GM12878 (cell line): ENCODE measurements around the gene PFN4.

Experiments
- CHD2 ChIP-seq: IDR thresholded peaks from 2 replicates; pipeline ENCODE4 v1.6.1; 2011; ENCODE audit warnings: low read depth, low read length, improper control_type of control experiment, borderline replicate concordance
- CTCF ChIP-seq, 3 experiments: IDR thresholded peaks in 2 of 3; conservative IDR thresholded peaks in 1 of 3; 2 replicates each; pipeline ENCODE4 v1.5.1; 2011; ENCODE audit warnings: low read depth in 3 of 3, low read length in 3 of 3, mild to moderate bottlenecking in 3 of 3, control low read depth in 2 of 3, moderate library complexity in 2 of 3, inconsistent platforms in 1 of 3, mixed read lengths in 1 of 3; ENCODE audit not compliant: control insufficient read depth in 2 of 3, insufficient read depth in 1 of 3; ENCODE audit errors: extremely low read depth in 1 of 3
- EP300 ChIP-seq, 2 experiments: fragments of 150-350 bp in 1 of 2; IDR thresholded peaks; 2 replicates each; pipeline ENCODE4 v1.6.1; 2011 to 2012; ENCODE audit warnings: low read depth in 2 of 2, low read length in 2 of 2, borderline replicate concordance in 1 of 2, improper control_type of control experiment in 1 of 2, inconsistent platforms in 1 of 2; ENCODE audit not compliant: control insufficient read depth in 1 of 2
- HDAC2 ChIP-seq: fragments of 200-600 bp; sonication (generic); IDR thresholded peaks from 2 replicates; pipeline ENCODE4 v1.6.1; 2017
- LARP7 ChIP-seq: fragments of 450-650 bp; IDR thresholded peaks from 2 replicates; pipeline ENCODE4 v1.6.1; 2017; ENCODE audit warnings: mild to moderate bottlenecking
- MEF2A ChIP-seq: IDR thresholded peaks from 2 replicates; pipeline ENCODE4 v1.6.1; 2011; ENCODE audit warnings: low read depth, mild to moderate bottlenecking, low read length, moderate library complexity; ENCODE audit not compliant: insufficient read depth
- POLR2AphosphoS2 ChIP-seq: IDR thresholded peaks from 2 replicates; pipeline ENCODE4 v1.6.1; 2011; ENCODE audit warnings: low read depth, mild to moderate bottlenecking, low read length, improper control_type of control experiment, moderate library complexity
- POLR2AphosphoS5 ChIP-seq: IDR thresholded peaks from 2 replicates; pipeline ENCODE4 v1.6.1; 2011; ENCODE audit warnings: mild to moderate bottlenecking, low read length, inconsistent platforms
- SP1 ChIP-seq: IDR thresholded peaks from one replicate; pipeline ENCODE4 v1.6.1; 2011; ENCODE audit warnings: low read depth, low read length
- USF2 ChIP-seq: IDR thresholded peaks from 2 replicates; pipeline ENCODE4 v1.6.1; 2011; ENCODE audit warnings: low read depth, low read length, improper control_type of control experiment, borderline replicate concordance
- YY1 ChIP-seq: IDR thresholded peaks from 2 replicates; pipeline ENCODE4 v1.6.1; 2011; ENCODE audit warnings: low read depth, mild to moderate bottlenecking, low read length
- ZNF274 ChIP-seq: IDR thresholded peaks from one replicate; pipeline ENCODE4 v1.8.0; 2011; ENCODE audit not compliant: insufficient read length, insufficient read depth
- TF ChIP-seq, protein P1 (sequence below): IDR thresholded peaks from 2 replicates; pipeline ENCODE4 v1.6.1; 2012; ENCODE audit warnings: mild to moderate bottlenecking, low read depth, low read length

GRCh38 chr2:24082787-24083566, 40.2 kb downstream of the PFN4 start:
- TF ChIP-seq ZNF274 (no peak), CHD2 (no peak), EP300 (IDR thresholded peaks at IDR 0.05; ENCODE audit: borderline replicate concordance in 1 of 2, control insufficient read depth in 1 of 2, low read depth in 2 of 2, low read length in 2 of 2) (no peak), SP1 (no peak), CTCF (IDR thresholded peaks at IDR 0.05 in 2 of 3, conservative IDR thresholded peaks at IDR 0.05 in 1 of 3; ENCODE audit: control insufficient read depth in 2 of 3, extremely low read depth in 1 of 3, insufficient read depth in 1 of 3, low read depth in 3 of 3, low read length in 3 of 3) (no peak), USF2 (no peak; the same call in 1 of the 2 replicates), YY1 (no peak), HDAC2 (no peak), POLR2AphosphoS5 (no peak), POLR2AphosphoS2 (no peak), MEF2A (no peak), LARP7 (no peak)
- TF ChIP-seq, protein P1, sequence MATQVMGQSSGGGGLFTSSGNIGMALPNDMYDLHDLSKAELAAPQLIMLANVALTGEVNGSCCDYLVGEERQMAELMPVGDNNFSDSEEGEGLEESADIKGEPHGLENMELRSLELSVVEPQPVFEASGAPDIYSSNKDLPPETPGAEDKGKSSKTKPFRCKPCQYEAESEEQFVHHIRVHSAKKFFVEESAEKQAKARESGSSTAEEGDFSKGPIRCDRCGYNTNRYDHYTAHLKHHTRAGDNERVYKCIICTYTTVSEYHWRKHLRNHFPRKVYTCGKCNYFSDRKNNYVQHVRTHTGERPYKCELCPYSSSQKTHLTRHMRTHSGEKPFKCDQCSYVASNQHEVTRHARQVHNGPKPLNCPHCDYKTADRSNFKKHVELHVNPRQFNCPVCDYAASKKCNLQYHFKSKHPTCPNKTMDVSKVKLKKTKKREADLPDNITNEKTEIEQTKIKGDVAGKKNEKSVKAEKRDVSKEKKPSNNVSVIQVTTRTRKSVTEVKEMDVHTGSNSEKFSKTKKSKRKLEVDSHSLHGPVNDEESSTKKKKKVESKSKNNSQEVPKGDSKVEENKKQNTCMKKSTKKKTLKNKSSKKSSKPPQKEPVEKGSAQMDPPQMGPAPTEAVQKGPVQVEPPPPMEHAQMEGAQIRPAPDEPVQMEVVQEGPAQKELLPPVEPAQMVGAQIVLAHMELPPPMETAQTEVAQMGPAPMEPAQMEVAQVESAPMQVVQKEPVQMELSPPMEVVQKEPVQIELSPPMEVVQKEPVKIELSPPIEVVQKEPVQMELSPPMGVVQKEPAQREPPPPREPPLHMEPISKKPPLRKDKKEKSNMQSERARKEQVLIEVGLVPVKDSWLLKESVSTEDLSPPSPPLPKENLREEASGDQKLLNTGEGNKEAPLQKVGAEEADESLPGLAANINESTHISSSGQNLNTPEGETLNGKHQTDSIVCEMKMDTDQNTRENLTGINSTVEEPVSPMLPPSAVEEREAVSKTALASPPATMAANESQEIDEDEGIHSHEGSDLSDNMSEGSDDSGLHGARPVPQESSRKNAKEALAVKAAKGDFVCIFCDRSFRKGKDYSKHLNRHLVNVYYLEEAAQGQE, result no peak
